Upper lobe of left lung (tissue), 4 donors: Measurements from ENCODE around the gene GAMT.

Experiments
- CTCF ChIP-seq, 6 experiments: fragments of 450-650 bp in 4 of 6; fragments of 200-600 bp in 2 of 6; sonication (generic) in 2 of 6; IDR thresholded peaks; one replicate each; pipeline ENCODE4 v1.5.1; 2016 to 2019; ENCODE audit warnings: antibody characterized with exemption in 6 of 6
- POLR2A ChIP-seq, 4 donors: fragments of 450-650 bp; IDR thresholded peaks; one replicate each; pipeline ENCODE4 v1.5.1; 2016 to 2017; ENCODE audit warnings: antibody characterized with exemption in 4 of 4, mild to moderate bottlenecking in 2 of 4

GRCh38 chr19:1409204-1410005 lies 8.1 kb upstream of the GAMT start:
- TF ChIP-seq CTCF (IDR thresholded peaks at IDR 0.05) (no peak), POLR2A (IDR thresholded peaks at IDR 0.05) (no peak)
